ENCODE data around the gene TEX13C. TPM values are rescaled to one million over a fixed set of nuclear protein-coding genes. Genes with fewer than 3 reads are reported as not detected.

TEX13C gene
- total RNA-seq (2021; ENCODE audit: unreplicated experiment) (not detected), Bru-seq, nascent RNA (not detected), BruChase-seq, experiment 1, labeled RNA remaining after a 6-hour chase (not detected), BruChase-seq, experiment 2, labeled RNA remaining after a 2-hour chase (not detected)
- not detected in 2 replicates for polyA plus RNA-seq (2012)
- long read RNA-seq, result 0 reads

GRCh38 chrX:125319646-125320521 lies at the start of gene TEX13C:
TSS of gene TEX13C (plus strand) at chrX:125319871. CDS start at chrX:125320120, 249 bp downstream.
- ChIA-PET RAD21 (ENCODE audit: low non-redundant PET in 1 of 2, low total read pairs in 2 of 2, uncharacterized antibody in 2 of 2, unreplicated experiment in 2 of 2) (no interaction called here), POLR2A (no interaction called here), CTCF (no interaction called here)
- DNase-seq (ENCODE audit: low read depth, low spot score) (no peak), ATAC-seq (no peak)
- Histone ChIP-seq H3K9me3 (ENCODE audit: control insufficient read depth in 1 of 2, insufficient read depth in 1 of 2, low read depth in 1 of 2, low read length in 2 of 2) (no peaks in the 10 kb centered on the region), H4K20me1 (ENCODE audit: insufficient read depth) (no peaks in the 10 kb centered on the region), H3K4me3 (replicated peaks in 1 of 2; ENCODE audit: low read depth in 1 of 2, low read length in 2 of 2) (no peak within 1 kb of the TSS), H3K27me3 (ENCODE audit: insufficient read depth, low read length) (no peaks in the 10 kb centered on the region), H3K27ac (ENCODE audit: low read depth, low read length) (no peak within 1 kb of the TSS), H2AFZ (ENCODE audit: low read depth, low read length, poor library complexity, severe bottlenecking) (no peak within 1 kb of the TSS), H3K9ac (ENCODE audit: low read length) (no peak within 1 kb of the TSS), H3K9me2 (ENCODE audit: insufficient read depth) (no peaks in the 10 kb centered on the region), H3K79me2 (ENCODE audit: insufficient read depth, low read length) (no peaks in the 10 kb centered on the region), H3K36me3 (ENCODE audit: control insufficient read depth in 1 of 2, insufficient read depth in 2 of 2, low read length in 2 of 2) (no peaks in the 10 kb centered on the region), H3K4me1 (ENCODE audit: control insufficient read depth in 1 of 2, insufficient read depth in 2 of 2, low read length in 2 of 2) (no peaks in the 10 kb centered on the region), H3K4me2 (ENCODE audit: low read length) (no peak within 1 kb of the TSS)
- TF ChIP-seq REST (IDR thresholded peaks at IDR 0.05; ENCODE audit: low read depth), result no peak
- TF ChIP-seq EGR1 (IDR thresholded peaks at IDR 0.05; ENCODE audit: low read depth), result no peak
- no peak for TF ChIP-seq FOSL1 (IDR thresholded peaks at IDR 0.05; ENCODE audit: low read depth)
- TF ChIP-seq CBX3 (IDR thresholded peaks at IDR 0.05; ENCODE audit: low read depth), result no peak
- no peak for TF ChIP-seq SIN3A (IDR thresholded peaks at IDR 0.05; ENCODE audit: low read depth)
- intact Hi-C loops (cut with micrococcal nuclease), result no loop called here
- no TSS peak for BruUV-seq (replicated peaks)

All from HCT116 (cell line).